ENCODE data around the gene VWA5B2.

The VWA5B2 gene

DNA sequence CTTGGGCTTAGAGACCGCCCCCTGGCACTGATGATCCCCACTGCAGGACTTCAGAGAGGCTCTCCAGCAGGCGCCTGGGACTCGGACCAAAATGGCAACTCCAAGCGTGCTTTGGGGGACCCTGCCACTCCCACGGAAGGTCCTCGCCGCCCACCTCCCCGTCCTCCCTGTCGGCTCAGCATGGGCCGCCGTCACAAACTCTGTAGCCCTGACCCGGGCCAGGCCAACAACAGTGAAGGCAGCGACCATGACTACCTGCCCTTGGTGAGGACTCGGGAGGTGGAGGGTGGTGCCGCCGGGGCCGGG is 11.7 kb downstream of the VWA5B2 start:
- Histone ChIP-seq H3K27ac (no peak overlapping the region), H3K9me3 (replicated peaks in 1 of 11) (no peaks in the 10 kb centered on the region), H3K36me3 (peaks cover 37 to 55% (median 48%) of the 10 kb centered on the region in 11 experiments), H4K20me1 (peaks cover 0 to 100% (median 63%) of the 10 kb centered on the region in 11 experiments; a peak in 18 of 22 replicates), H3K9ac (no peak overlapping the region), H3K27me3 (no peaks in the 10 kb centered on the region), H3K4me2 (no peak overlapping the region), H3K4me1 (peaks cover 20 to 28% (median 26%) of the 10 kb centered on the region in 10 experiments), H3K4me3 (no peak overlapping the region)
- no peak for TF ChIP-seq Cebpa-rat (IDR thresholded peaks at IDR 0.05)

DNA sequence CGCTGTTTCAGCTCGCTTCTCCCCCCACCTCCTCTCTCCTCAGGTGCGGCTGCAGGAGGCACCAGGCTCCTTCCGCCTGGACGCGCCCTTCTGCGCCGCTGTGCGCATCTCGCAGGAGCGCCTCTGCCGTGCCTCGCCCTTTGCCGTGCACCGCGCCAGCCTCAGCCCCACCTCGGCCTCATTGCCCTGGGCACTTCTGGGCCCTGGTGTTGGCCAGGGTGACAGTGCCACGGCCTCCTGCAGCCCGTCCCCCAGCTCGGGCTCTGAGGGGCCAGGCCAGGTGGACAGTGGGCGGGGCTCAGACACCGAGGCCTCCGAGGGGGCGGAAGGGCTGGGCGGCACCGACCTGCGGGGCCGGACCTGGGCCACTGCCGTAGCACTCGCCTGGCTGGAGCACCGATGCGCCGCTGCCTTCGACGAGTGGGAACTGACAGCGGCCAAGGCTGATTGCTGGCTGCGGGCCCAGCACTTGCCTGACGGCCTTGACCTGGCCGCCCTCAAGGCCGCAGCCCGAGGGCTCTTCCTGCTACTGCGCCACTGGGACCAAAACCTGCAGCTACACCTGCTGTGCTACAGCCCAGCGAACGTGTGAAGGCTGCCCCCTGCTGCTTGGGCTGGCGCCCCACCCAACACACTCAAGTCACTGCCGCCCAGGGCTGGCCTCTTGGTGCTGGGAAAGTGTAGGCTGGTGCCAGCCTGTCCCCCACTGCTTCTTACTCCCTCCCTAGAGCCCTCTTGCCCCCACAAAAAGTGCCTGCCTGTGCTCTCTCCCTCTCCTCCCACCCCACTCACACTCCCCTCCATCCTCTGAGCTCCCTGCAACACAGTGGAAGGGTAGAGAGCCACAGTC is 12.3 kb downstream of the VWA5B2 start:
- no peaks in the 10 kb centered on the region for H3K27me3 ChIP-seq
- no peak overlapping the region for H3K27ac ChIP-seq
- peaks cover 37 to 58% (median 48%) of the 10 kb centered on the region in 11 experiments for H3K36me3 ChIP-seq
- H3K4me3 ChIP-seq = no peak overlapping the region
- H3K9me3 ChIP-seq (replicated peaks in 1 of 11) = no peaks in the 10 kb centered on the region
- H4K20me1 ChIP-seq = peaks cover 0 to 94% (median 58%) of the 10 kb centered on the region in 11 experiments; a peak in 18 of 22 replicates
- no peak overlapping the region for H3K4me2 ChIP-seq
- H3K9ac ChIP-seq = no peak overlapping the region
- TF ChIP-seq Cebpa-rat (IDR thresholded peaks at IDR 0.05) = no peak
- H3K4me1 ChIP-seq = peaks cover 14 to 25% (median 22%) of the 10 kb centered on the region in 10 experiments

DNA sequence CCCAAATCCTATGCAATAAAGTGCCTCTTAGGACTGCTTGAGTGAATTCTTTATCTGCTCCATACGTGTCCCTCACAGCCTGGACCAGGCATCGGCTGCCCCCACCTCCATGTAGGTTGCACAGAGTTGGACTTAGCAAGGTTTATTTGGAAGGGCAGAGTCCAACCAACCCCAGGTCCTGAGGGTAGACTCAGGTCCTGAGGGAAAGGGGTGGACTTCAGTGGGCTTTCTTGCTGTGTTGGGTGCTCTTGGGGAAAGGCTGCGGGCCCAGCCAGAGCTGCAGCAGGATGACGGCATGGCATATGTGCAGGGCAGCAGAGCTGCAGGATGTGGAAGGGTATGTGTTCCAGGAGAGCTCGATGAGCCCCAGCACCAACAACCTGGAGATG is 12.9 kb downstream of the VWA5B2 start:
- peaks cover 37 to 60% (median 48%) of the 10 kb centered on the region in 11 experiments for H3K36me3 ChIP-seq
- H4K20me1 ChIP-seq = peaks cover 0 to 88% (median 58%) of the 10 kb centered on the region in 11 experiments; a peak in 18 of 22 replicates
- H3K4me3 ChIP-seq = no peak overlapping the region
- no peaks in the 10 kb centered on the region for H3K27me3 ChIP-seq
- no peak overlapping the region for H3K9ac ChIP-seq
- peaks cover 14 to 25% (median 21%) of the 10 kb centered on the region in 10 experiments for H3K4me1 ChIP-seq
- H3K4me2 ChIP-seq = no peak overlapping the region
- H3K9me3 ChIP-seq (replicated peaks in 1 of 11) = no peaks in the 10 kb centered on the region
- no peak overlapping the region for H3K27ac ChIP-seq
- TF ChIP-seq Cebpa-rat (IDR thresholded peaks at IDR 0.05) = no peak

DNA sequence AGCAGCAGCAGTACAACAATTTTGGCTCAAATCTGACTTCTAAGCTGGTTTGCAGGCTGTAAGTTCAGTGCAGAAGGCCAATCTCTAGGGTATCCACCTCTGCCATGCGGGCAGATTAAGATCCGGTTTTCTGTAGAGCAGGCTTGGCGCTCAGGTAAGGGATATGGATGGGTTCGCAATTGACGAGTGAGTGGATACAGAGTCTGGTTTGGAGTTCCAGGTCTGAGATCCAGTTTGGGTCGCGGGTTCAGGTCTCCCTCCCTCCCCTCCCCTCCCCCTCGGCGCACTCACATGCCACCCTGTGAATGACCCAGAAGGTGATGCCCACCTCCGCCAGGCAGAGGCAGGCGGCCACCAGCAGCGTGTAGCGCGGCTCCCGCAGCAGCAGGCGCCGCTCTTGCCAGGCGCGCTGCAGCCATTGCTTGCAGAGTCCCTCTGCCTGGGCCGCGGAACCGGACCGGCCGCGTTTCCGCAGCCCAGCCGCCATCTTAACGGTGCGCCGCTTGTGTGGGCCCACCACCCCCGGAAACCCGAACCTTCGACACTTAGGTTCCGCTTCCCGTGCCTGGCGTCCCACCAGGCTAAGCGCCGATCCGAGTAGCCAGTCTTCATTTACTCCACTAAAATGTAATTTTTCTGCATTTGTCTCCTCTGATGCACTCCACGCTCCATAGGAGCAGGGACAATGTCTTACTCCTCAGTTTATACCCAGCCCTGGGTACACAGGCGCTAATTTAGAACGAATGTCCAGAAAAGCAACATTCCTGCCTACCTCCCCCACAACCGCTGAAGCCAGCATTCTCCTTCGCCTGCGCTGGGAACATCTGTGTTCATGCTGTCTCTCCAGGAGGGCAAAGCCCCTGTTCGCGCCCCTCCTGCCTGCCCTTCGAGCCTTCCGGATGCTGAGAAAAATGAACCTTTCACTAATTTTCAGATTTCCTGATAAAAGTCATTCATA is 19.3 kb downstream of the VWA5B2 start, which contains the start of gene ALG3:
TSS of gene ALG3 (minus strand) at position 509 of the 958 bp plus-strand sequence. CDS start at position 487, 22 bp downstream.
- no peaks in the 10 kb centered on the region for H3K9me3 ChIP-seq (replicated peaks in 1 of 11)
- H3K4me2 ChIP-seq = peak within 1 kb of the TSS; percentile 91 to 99 (median 96)
- peak within 1 kb of the TSS; percentile 70 to 92 (median 83) for H3K4me3 ChIP-seq
- peak within 1 kb of the TSS; percentile 88 to 100 (median 97) for H3K27ac ChIP-seq
- peak within 1 kb of the TSS; percentile 89 to 99 (median 94) for H3K9ac ChIP-seq
- peaks cover 20 to 31% (median 22%) of the 10 kb centered on the region in 11 experiments for H3K36me3 ChIP-seq
- no peak for TF ChIP-seq Cebpa-rat (IDR thresholded peaks at IDR 0.05)
- H3K4me1 ChIP-seq = peaks cover 14 to 26% (median 19%) of the 10 kb centered on the region in 10 experiments
- H4K20me1 ChIP-seq = peaks cover 0 to 58% (median 41%) of the 10 kb centered on the region in 11 experiments; a peak in 18 of 22 replicates
- no peaks in the 10 kb centered on the region for H3K27me3 ChIP-seq

DNA sequence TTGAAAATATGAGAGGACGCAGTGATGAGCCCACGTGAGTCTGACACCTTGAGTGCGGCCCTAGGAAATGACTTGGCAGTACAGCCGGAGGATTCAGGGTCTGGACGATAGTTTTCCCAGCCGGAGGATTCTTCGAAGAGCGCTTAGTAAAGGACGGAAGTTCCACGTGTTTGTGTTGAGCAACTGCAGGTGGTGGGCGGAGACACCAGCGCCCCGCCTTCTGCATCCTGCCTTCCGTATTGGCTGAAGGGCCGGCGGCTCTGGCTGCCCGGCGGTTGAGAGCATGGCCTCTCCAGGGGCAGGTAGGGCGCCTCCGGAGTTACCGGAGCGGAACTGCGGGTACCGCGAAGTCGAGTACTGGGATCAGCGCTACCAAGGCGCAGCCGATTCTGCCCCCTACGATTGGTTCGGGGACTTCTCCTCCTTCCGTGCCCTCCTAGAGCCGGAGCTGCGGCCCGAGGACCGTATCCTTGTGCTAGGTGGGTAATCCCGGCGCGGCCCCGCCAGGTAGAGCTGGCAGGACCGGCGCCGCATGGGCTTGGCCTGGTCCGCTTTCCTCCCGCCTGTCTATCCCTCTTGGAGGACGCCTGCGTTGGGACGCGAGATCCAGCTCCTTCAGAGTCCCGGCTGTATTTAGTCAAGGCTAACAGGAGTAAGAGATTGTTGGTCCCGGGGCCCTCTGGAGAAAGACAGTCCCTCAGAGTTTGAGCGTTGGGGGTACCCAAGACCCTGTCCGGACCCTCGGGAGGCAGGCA is 20.2 kb downstream of the VWA5B2 start, which contains the start of gene EEF1AKMT4:
TSS of gene EEF1AKMT4 (plus strand) at position 261 of the 755 bp plus-strand sequence. CDS start at position 284, 23 bp downstream.
- Histone ChIP-seq H3K4me1 (peaks cover 14 to 26% (median 19%) of the 10 kb centered on the region in 10 experiments), H3K27me3 (no peaks in the 10 kb centered on the region), H3K9ac (peak within 1 kb of the TSS; percentile 89 to 99 (median 94)), H3K4me3 (peak within 1 kb of the TSS; percentile 70 to 92 (median 83)), H3K27ac (peak within 1 kb of the TSS; percentile 88 to 100 (median 97)), H3K4me2 (peak within 1 kb of the TSS; percentile 91 to 99 (median 96)), H3K9me3 (replicated peaks in 1 of 11) (no peaks in the 10 kb centered on the region), H3K36me3 (peaks cover 12 to 22% (median 14%) of the 10 kb centered on the region in 11 experiments), H4K20me1 (peaks cover 0 to 58% (median 43%) of the 10 kb centered on the region in 11 experiments; a peak in 18 of 22 replicates)
- TF ChIP-seq Cebpa-rat (IDR thresholded peaks at IDR 0.05) = peak; percentile 75 to 92 (median 84); a peak in 20 of 22 replicates

DNA sequence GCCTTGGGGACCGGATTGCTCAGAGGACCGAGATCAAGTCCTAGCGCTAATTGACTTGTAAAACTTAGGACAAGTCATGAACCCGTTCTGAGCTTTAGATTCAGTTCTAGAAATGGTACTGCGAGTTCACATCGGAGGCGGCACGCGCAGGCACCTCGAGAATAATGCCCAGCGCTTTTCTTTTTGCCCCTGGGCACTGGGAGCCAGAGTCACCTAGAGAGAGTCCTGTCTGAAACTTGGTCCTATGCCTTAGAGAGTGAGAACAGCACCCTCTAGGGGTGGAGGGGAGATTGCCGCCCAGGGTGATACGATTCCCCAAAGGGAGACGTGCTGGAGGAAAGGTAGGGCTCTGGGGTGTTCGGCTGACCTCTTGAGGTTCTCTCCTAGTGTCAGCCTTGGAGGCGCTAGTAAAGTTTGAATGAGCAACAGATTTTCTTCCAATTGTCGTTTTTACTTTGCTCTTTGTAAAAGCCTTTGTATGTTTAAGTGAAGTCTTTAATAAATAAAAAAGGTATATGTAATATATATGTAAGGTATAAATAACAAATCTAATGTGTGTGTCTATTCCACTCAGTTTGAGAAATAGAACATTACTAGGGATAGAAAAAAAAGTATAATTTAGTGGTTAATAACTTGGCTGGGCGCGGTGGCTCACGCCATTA is 20.9 kb downstream of the VWA5B2 start:
- H3K27ac ChIP-seq = peak overlapping the region in 10 of 11 experiments; percentile 93 to 100 (median 97); a peak in 20 of 22 replicates
- H3K4me1 ChIP-seq = peaks cover 14 to 26% (median 19%) of the 10 kb centered on the region in 10 experiments
- TF ChIP-seq Cebpa-rat (IDR thresholded peaks at IDR 0.05) = no peak

DNA sequence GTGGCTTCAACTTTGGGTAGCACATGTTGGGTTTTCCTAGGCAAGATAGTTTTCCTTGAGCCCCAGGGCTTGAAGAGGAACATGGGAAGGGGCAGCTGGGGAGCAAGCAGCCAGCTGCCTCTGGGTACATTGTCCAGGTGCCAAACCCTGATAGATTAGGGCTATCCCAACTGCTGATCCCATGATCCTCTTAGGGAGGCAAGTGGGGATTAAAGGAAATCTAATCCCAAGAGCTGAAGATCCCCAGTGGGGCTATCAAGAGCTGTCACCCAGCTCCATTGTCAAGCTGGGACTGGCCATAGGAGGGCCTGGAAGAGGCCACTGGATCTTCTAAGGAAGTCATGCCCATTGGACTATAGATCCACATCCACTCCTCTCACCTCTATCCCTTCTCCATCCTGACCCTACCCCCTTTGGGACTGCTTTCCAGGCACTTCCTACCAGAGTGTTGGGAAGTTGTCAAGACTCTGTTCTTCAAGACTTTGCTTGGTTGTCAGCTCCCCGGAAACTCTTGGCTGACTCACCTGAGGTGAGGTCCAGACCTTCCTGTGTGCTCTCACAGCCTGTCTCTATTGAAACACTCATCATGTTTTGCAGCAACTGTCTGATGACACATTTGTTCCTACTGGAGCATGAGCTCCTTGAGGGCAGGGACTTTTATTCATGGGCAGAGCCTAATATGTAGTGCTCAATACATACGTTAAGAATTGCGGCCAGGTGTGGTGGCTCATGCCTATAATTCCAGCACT is 26.1 kb downstream of the VWA5B2 start:
- H3K9ac ChIP-seq = no peak overlapping the region
- H3K4me2 ChIP-seq = no peak overlapping the region
- H3K4me3 ChIP-seq = no peak overlapping the region
- TF ChIP-seq Cebpa-rat (IDR thresholded peaks at IDR 0.05) = no peak
- H3K9me3 ChIP-seq (replicated peaks in 1 of 11) = no peaks in the 10 kb centered on the region
- peaks cover 0 to 19% (median 4%) of the 10 kb centered on the region in 11 experiments; a peak in 6 of 22 replicates for H3K36me3 ChIP-seq
- peaks cover 5 to 12% (median 8%) of the 10 kb centered on the region in 10 experiments for H3K4me1 ChIP-seq
- H4K20me1 ChIP-seq = peaks cover 5 to 97% (median 93%) of the 10 kb centered on the region in 11 experiments; a peak in 20 of 22 replicates
- H3K27me3 ChIP-seq = peaks cover 18 to 27% (median 24%) of the 10 kb centered on the region in 11 experiments
- H3K27ac ChIP-seq = no peak overlapping the region

More for the DNA sequence above, 20.9 kb downstream of the VWA5B2 start:
- Histone ChIP-seq H3K9ac (peak overlapping the region; percentile 89 to 99 (median 94)), H3K4me2 (peak overlapping the region; percentile 91 to 99 (median 96)), H3K36me3 (peaks cover 5 to 15% (median 6%) of the 10 kb centered on the region in 11 experiments), H3K9me3 (replicated peaks in 1 of 11) (no peaks in the 10 kb centered on the region), H3K4me3 (peak overlapping the region; percentile 70 to 92 (median 83)), H4K20me1 (peaks cover 0 to 58% (median 48%) of the 10 kb centered on the region in 11 experiments; a peak in 18 of 22 replicates), H3K27me3 (no peaks in the 10 kb centered on the region)

All from BLaER1 treated with 17β-estradiol and CSF1 and Interleukin-3, amounts not matched to agents 10 nM and 100 nM (cell line).